Measurements from ENCODE around the gene NOL3.

The NOL3 gene

DNA sequence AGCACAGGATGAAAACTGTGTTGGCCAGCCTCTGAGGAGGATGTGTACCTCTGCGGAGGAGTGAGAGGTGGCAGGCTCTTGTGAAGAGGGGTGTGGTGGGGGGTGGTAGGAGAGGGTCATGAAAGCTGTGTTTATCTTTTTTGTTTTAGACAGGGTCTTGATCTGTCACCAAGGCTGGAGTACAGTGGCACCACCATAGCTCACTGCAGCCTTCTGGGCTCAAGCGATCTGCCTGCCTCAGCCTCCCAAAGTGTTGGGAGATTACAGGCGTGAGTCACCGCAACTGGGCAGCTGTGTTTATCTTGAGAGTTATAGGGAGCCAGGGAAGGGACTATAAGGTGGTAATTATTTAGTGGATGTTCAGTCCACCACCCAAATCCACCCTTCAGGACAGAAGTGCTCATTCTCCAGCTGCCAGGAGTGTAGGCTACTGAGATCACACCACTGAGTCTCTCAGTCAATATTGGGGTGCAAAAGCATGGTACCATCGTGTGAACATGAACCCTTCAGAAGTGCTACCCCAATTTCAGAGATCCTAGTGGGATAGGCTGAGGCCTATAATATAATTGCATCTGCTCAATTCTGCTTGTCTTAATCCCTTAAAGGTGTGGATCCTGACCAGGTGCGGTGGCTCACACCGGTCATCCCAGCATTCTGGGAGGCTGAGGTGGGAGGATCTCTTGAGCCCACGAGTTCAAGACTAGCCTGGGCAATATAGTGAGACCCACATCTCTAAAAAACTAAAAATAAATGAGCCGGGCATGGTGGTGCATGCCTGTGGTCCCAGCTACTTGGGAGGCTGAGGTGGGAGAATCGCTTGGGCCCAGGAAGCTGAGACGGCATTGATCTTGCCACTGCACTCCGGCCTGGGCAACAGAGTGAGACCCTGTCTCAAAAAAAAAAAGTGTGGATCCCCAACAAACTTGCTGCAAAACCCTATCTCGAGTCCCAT lies 20.4 kb downstream of the NOL3 start:
- no peak for DNase-seq

DNA sequence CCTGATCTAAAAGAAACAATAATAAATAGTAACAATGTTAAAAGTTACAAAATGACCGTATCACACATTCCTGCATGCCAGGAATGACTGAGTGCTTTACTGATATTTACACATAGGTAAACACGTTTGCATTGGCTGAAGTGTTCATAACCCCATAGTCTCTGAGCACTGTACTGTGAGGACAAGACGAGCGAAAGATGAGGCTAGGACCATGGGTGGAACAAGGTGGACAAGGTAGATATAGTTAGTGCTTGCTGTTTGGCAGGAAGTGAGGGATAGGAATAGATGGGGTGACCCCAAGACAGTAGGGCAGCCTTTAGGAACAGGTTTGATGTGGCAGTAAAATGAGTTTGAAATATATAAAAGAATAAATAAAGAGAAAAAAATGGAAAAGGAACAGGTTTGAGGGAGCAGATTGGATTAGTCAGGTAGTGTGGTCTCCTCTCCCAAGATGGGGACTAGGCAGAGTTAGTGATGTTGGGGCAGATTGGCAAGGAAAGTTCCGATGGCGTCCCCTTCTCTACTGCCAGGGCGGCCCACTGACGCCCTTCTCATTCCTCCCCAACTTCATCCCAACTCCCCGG lies 21.2 kb downstream of the NOL3 start:
- DNase-seq = no peak

DNA sequence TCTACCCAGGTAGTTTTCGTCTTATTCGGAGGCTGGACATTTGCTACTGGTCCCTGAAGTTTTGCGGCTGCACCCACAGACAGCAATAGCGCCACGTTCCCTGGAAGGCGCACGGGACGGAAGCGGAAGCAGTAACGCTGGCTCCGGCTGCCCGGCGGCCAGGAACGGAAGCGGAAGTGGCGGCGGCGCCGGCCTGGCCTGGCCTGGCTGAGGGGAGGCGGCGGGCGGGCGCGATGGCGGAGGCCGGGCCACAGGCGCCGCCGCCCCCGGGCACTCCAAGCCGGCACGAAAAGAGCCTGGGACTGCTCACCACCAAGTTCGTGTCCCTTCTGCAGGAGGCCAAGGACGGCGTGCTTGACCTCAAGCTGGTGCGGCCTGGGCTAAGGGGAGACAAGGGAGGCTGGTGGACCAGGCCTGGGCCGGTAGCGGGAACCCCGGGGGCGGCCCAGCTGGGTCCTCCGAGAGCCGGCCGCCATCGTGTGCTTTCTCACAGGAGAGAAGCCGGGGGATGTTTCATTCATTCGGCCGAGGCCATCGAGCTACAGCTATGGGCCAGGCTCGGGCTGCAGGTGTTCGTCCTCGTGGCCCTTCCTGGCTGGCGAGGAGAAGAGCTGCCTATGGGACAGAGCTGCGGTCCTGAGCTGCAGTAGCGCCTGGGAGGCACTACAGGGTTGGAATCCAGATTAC lies 21.8 kb downstream of the NOL3 start, which contains the start of gene E2F4:
Gene E2F4, plus strand, starts transcription at position 161 of the 687 bp plus-strand sequence. Its CDS starts 73 bp downstream, at position 234.
- peak; percentile 91 for DNase-seq

DNA sequence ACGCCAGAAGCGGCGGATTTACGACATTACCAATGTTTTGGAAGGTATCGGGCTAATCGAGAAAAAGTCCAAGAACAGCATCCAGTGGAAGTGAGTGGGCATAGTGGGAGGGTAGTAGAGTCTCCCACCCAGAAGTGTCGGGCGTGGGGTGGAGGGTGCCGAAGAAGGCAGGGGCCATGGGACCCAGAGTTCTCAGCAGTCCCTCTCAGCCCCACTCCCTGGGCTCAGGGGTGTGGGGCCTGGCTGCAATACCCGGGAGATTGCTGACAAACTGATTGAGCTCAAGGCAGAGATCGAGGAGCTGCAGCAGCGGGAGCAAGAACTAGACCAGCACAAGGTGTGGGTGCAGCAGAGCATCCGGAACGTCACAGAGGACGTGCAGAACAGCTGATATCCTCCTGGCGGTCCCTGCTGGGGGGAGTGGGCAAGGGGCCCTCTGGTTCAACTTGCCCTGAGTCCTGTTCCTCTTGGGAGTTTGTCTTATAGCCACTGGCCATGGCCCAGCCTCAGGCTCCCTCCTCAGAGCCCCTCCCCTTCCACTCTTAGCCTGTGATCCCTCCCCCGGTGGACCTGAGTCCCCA lies 22.5 kb downstream of the NOL3 start:
- no peak for DNase-seq

DNA sequence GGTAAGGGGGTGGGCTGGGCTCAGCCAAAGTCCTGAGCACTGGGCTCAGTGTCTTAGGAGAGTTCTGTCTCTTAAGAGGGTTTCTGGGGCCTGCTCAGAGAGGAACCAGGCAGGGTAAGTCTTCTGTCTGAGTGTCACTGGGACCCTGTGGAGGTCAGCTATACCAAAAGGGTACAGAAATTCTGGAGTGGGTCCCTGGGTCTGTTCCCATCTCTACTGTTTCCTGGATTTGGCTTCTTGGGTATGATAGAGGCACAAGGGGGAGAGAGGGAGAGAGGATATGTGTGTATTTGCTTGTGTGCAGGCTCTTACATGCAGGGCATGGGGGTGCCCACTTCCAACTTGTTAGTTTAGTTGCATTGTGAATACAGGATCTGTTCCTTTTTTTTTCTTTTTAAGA lies 23.2 kb downstream of the NOL3 start:
- DNase-seq = no peak

DNA sequence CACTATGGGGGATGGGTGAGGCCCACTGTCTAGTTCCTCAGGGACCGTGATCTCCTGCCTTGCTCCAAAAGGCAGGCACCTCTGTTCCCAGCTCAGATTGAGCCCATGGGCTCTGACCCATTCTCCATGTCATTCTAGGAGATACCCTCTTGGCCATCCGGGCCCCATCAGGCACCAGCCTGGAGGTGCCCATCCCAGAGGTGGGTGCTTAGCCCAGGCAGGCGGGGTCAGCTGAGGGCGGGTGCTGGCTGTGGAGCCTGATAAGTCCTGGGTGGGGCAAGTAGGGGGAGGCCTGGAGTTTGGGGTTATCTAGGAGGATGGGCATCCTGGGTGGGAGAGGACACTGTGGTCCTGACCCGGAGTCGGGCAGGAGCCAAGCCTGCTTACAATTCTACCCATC lies 23.9 kb downstream of the NOL3 start:
- DNase-seq = no peak

DNA sequence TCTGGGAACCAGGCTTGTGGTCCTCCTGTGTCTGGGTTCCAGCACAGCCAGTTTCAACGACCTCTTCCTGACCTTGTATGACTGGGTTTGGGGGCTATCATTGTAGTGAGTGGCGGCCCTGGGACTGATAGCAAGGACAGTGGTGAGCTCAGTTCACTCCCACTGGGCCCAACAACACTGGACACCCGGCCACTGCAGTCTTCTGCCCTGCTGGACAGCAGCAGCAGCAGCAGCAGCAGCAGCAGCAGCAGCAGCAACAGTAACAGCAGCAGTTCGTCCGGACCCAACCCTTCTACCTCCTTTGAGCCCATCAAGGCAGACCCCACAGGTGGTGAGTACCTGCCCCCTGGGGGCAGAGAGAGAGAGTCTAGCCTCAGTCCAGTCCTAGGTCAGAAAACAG lies 25.3 kb downstream of the NOL3 start:
- DNase-seq = no peak

DNA sequence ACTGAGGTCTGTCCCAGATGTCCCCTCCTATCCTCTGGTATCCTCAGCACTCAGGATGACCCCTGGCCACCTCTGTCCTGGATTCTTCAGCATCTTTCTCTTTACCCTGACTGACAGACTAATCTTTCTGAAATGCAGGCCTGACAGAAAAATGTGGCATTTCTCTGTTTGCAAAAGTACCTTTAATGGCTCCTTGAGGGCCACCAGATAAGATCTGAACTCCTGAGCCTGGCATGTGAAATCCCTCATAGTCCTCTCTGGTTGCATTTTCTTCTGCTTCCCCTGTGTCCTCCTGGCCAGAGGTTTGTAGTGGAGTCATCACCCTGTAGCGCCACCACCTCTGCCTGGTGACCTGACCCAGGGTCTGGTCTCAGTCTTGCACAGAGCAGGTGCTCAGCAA lies 26.5 kb downstream of the NOL3 start:
- no peak for DNase-seq

DNA sequence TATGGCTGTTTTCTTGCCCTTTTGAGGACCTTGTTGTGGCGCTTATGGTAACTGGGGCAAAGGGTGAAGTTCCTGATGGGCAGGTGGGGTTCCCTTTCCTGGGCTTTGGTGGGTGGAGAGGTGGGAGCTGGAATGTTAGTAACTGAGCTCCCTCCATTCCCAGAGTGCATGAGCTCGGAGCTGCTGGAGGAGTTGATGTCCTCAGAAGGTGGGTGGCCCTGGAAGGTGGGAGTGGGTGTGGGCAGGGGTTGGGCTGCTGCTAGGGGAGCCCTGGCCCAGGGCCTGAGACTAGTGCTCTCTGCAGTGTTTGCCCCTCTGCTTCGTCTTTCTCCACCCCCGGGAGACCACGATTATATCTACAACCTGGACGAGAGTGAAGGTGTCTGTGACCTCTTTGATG lies 27.4 kb downstream of the NOL3 start:
- no peak for DNase-seq

DNA sequence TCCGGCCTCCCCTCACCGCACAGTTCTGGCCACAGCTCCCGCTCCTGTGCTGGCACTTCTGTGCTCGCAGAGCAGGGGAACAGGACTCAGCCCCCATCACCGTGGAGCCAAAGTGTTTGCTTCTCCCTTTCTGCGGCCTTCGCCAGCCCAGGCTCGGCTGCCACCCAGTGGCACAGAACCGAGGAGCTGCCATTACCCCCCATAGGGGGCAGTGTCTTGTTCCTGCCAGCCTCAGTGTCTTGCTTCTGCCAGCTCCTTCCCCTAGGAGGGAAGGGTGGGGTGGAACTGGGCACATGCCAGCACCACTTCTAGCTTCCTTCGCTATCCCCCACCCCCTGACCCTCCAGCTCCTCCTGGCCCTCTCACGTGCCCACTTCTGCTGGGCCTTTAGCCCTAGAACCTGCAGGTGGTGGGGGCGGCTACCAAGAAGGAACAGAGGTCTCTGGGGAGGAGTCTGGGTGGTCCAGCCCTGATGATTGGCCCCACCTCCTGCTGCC lies 27.9 kb downstream of the NOL3 start:
- peak; percentile 39 for DNase-seq

DNA sequence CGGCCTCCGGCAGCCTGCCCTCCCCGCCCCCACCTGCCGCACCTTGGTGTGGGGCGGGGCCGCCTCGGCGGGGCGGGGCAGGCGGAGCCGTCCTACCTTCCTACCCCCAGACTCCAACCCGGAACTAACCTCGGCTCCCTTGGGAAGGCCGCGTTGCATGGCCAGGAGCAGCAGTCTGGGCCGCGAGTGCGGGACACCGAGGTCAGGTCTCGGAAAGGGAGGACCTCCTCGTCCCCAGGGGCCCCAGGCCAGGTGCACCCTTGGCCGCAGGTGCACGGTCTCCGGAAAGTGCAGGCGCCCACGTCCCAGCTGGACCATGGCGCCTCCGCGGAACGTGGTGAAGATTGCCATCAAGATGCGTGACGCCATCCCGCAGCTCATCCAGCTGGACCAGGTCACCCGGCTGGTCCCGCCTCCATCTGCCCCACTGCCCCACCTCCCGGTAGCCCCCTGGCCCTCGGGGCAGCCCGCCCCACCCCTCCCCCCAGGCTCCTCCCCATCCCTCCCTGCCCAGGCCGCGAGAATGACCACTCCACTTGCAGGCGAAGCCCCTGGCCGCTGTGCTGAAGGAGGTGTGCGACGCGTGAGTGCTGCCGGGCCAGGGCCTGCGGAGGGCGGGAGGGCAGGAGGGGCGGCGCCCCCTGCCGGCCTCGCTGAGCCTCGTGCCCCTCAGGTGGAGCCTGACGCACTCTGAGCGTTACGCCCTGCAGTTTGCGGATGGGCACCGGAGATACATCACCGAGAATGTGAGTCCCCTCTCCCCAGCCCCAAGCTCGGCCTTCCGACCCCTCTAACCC lies 28.9 kb downstream of the NOL3 start, which contains the start of gene ELMO3:
Gene ELMO3, plus strand, starts transcription at position 121 of the 797 bp plus-strand sequence. Its CDS starts 196 bp downstream, at position 317.
- no peak for DNase-seq

DNA sequence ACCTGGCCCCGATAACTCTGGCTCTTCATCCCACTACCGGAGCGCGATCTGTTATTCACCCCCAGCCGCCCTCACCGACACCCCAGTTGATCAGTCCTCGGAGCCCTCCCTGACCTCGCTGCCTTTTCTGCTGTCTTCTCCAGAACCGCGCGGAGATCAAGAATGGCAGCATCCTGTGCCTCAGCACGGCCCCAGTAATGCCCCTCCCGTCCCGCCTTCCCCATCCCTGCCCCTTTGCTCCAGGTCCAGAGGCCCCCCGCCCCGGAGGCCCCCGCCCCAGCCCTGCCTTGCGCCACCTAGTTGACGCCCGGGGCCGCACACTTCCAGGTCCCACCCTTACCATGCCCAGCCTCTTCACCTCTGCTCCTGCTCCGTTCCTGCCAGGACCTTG lies 29.5 kb downstream of the NOL3 start:
- no peak for DNase-seq

DNA sequence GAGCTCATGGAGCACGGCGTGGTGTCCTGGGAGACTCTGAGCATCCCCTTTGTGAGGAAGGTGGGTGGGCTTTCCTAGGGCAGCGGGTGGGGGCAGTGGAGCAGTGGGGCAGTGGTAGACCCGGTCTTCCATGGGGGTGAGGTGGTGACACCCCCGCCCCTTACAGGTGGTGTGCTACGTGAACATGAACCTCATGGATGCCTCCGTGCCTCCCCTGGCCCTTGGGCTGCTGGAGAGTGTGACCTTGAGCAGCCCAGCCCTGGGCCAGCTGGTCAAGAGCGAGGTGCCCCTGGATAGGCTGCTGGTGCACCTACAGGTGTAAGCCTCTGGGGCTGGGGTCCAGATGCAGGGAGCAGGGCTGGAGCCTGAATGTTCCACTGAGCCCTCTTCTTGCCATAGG lies 30.2 kb downstream of the NOL3 start:
- no peak for DNase-seq

DNA sequence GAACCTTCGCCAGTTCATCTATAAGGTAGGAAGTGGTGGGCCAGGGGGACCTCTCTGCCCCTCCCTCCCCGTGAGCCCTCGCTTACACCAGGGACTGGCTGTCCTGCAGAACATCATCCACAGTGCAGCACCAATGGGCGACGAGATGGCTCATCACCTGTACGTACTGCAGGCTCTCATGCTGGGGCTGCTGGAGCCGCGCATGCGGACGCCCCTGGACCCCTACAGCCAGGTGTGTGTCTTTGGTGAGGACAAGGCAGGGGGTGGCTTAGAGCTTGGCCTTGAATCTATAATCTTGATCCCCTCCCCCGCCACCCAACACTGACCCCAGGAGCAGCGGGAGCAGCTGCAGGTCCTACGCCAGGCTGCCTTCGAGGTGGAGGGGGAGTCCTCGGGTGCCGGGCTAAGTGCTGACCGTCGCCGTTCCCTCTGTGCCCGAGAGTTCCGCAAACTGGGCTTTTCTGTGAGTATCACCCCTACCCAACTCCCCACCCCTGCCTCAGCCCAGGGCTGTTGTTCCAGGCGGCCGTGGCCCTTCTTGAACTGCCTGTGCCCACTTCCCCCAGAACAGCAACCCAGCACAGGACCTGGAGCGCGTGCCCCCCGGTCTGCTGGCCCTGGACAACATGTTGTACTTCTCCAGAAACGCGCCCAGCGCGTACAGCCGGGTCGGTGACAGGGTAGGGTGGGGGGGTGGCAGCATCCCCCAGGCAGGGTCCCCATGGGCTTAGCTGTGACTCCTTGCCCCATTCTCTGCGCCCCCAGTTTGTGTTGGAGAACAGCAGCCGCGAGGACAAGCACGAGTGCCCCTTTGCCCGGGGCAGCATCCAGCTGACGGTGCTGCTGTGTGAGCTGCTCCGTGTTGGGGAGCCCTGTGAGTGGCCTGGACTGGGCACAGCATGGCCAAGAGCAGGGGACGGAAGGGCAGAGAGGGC lies 31.3 kb downstream of the NOL3 start:
- no peak for DNase-seq

DNA sequence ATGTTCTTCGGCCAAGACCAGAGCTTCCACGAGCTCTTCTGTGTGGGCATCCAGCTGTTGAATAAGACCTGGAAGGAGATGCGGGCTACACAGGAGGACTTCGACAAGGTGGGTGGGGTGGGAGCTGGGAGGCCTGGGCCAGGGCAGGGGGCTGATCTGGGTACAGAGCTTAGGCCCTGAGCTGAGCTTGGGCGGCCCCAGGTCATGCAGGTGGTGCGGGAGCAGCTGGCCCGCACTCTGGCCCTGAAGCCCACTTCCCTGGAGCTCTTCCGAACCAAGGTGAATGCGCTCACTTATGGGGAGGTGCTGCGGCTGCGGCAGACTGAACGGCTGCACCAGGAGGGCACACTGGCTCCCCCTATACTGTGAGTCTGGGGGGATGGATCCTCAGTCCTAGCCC lies 32.1 kb downstream of the NOL3 start:
- DNase-seq = no peak

DNA sequence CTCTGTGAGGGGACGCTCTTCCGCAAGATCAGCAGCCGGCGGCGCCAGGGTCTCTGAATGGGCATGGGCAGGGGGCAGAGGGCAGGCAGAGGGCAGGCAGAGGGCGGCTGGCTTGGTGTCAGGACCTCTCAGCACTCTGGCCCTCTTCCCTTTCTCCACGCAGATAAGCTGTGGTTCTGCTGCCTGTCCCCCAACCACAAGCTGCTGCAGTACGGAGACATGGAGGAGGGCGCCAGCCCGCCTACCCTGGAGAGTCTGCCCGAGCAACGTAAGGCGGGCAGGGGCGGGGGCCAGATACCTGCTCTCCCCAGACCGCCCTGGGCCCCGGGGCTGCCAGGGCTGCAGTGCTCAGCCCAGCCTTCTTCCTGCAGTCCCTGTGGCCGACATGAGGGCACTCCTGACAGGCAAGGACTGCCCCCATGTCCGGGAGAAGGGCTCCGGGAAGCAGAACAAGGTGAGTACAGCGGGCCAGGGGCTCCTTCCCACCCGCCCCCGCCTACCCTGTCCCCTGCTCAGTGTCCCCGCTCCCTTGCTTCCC lies 32.7 kb downstream of the NOL3 start:
- DNase-seq = no peak

DNA sequence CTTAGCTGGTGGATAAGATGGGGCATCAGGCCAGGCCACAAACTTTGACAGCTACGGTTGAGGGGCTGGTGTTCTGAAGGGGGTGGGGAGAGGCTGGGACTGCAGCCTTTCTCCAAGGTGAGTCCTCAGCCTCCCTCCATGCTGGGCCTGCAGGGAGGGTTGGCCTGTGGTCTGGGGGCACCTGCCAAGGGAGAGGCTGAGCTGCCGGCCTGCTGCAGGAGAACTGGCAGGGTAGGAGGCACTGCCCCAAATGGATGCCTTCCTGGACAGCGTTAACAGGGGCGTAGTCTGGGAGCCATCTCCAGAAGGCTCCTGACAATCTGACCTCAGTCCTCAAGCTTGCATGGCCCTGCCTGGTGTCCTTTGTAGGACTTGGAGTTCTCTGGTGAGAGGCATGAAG lies 33.7 kb downstream of the NOL3 start:
- no peak for DNase-seq

DNA sequence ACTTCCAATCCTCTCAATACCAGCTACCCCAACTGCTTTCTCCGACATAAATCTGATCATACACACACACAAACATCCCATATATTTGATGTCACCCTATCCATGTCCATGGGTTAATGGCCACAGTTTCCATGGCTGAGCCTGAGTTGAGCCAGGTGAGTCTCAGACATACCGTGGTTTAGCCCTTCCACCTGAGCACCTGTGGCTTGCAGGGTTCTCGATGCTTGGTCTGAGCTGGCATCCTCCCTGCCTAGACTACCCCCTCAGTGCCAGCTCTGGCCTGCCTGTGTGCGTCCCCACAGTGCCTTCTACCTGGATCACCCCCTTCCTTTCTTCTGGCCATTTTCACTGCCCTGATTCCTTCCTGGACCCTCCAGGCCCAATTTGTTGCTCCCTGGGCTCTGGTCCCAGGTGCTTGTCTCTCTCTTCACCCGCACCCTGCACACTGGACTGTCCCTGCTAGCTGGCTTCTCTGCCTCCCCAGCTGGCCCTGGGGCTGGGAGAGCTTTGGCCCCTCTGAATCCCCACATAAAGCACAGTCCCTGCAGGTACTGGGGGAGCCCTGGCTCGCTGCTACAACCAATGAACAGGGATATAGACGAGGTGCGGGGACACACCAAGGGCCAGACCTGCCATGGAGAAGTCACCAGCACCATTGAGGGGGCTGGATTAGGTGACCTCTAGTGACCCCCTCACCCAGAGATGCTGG lies 35.9 kb downstream of the NOL3 start:
- DNase-seq = no peak

DNA sequence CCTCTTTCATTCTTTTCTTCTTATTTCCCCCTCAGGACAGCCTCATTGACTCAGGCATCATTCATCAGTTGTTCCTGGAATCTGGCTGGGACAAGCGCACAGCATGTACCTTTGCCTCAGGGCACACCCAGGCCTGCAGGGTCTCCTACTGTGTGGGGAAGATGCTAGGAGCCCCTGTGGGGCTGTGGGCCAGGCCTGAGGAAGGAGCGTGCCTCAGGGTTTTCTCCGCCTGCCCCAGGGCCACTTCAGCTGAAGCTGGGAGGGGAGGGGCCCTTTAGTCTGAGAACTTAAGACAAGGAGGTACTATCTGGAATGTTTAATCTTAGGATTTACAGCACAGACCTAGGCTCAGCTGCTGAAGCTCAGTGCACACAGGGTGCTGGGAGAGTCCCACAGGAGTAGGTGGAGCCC lies 36.5 kb downstream of the NOL3 start:
- no peak for DNase-seq

Measured in fibroblast of skin of right biceps (primary cell).